Measurements from ENCODE around the gene TBC1D8B. TPM values are rescaled to one million over a fixed set of nuclear protein-coding genes. Genes with fewer than 3 reads are reported as not detected.
A peak's percentile ranks its signal among the peaks of the same experiment; 100 is the strongest.

The TBC1D8B gene
- total and polyA plus RNA-seq, 7 experiments from 2014 or later = 0.24 to 2.1 (median 0.58) TPM

- H3K4me3 Mint-ChIP-seq = no peak overlapping the region
- ChIA-PET CTCF (interaction anchor here (0.8 kb wide), 1 partner anchor 8 kb away, joined by 4 read pairs; no protein-coding TSS in a partner anchor), POLR2A (no interaction called here)
- no peaks in the 10 kb centered on the region for H3K36me3 Mint-ChIP-seq
- ATAC-seq (no peak), DNase-seq (no peak)
- no peak overlapping the region for H3K4me3 ChIP-seq (ENCODE audit: low read length)
- intact Hi-C loops (cut with micrococcal nuclease) = no loop called here
- no peak overlapping the region for H3K27ac Mint-ChIP-seq
- peaks cover 0 to 2% (median 0%) of the 10 kb centered on the region in 7 donors for H3K4me1 Mint-ChIP-seq
- peaks cover 0 to 4% (median 0%) of the 10 kb centered on the region in 5 donors for H3K27me3 Mint-ChIP-seq
- H3K36me3 ChIP-seq (ENCODE audit: control insufficient read depth in 2 of 3, insufficient read depth in 3 of 3, low read length in 3 of 3) = no peaks in the 10 kb centered on the region
- no peaks in the 10 kb centered on the region for H3K27me3 ChIP-seq (ENCODE audit: control insufficient read depth in 2 of 2, insufficient read depth in 2 of 2, low read length in 2 of 2)
- H3K9me3 ChIP-seq (ENCODE audit: control insufficient read depth in 2 of 3, low read length in 3 of 3) = no peaks in the 10 kb centered on the region
- no peaks in the 10 kb centered on the region for H3K4me1 ChIP-seq (ENCODE audit: control insufficient read depth in 2 of 2, insufficient read depth in 2 of 2, low read length in 2 of 2)
- no peaks in the 10 kb centered on the region for H3K9me3 Mint-ChIP-seq
- no peak overlapping the region for H3K27ac ChIP-seq (ENCODE audit: low read depth, low read length)
These were observed 103.9 kb downstream of the TBC1D8B start for GRCh38 chrX:106906361-106906760.

GRCh38 chrX:106912864-106913263 is 110.4 kb downstream of the TBC1D8B start:
- no peaks in the 10 kb centered on the region for H3K27me3 ChIP-seq (ENCODE audit: control insufficient read depth in 2 of 2, insufficient read depth in 2 of 2, low read length in 2 of 2)
- peaks cover 6 to 9% of the 10 kb centered on the region in 2 donors for H3K4me1 ChIP-seq (ENCODE audit: control insufficient read depth in 2 of 2, insufficient read depth in 2 of 2, low read length in 2 of 2)
- H3K36me3 Mint-ChIP-seq = no peaks in the 10 kb centered on the region
- no peak overlapping the region for H3K4me3 ChIP-seq (ENCODE audit: low read length)
- H3K27ac Mint-ChIP-seq = no peak overlapping the region
- ChIA-PET POLR2A (no interaction called here), CTCF (no interaction called here)
- intact Hi-C loops (cut with micrococcal nuclease) = no loop called here
- H3K36me3 ChIP-seq (ENCODE audit: control insufficient read depth in 2 of 3, insufficient read depth in 3 of 3, low read length in 3 of 3) = no peaks in the 10 kb centered on the region
- no peak overlapping the region for H3K27ac ChIP-seq (ENCODE audit: low read depth, low read length)
- H3K9me3 Mint-ChIP-seq = no peaks in the 10 kb centered on the region
- H3K4me1 Mint-ChIP-seq = peaks cover 0 to 17% (median 12%) of the 10 kb centered on the region in 7 donors
- H3K4me3 Mint-ChIP-seq = no peak overlapping the region
- DNase-seq (no peak), ATAC-seq (no peak)
- H3K9me3 ChIP-seq (ENCODE audit: control insufficient read depth in 2 of 3, low read length in 3 of 3) = no peaks in the 10 kb centered on the region
- peaks cover 0 to 15% (median 0%) of the 10 kb centered on the region in 5 donors for H3K27me3 Mint-ChIP-seq

DNA sequence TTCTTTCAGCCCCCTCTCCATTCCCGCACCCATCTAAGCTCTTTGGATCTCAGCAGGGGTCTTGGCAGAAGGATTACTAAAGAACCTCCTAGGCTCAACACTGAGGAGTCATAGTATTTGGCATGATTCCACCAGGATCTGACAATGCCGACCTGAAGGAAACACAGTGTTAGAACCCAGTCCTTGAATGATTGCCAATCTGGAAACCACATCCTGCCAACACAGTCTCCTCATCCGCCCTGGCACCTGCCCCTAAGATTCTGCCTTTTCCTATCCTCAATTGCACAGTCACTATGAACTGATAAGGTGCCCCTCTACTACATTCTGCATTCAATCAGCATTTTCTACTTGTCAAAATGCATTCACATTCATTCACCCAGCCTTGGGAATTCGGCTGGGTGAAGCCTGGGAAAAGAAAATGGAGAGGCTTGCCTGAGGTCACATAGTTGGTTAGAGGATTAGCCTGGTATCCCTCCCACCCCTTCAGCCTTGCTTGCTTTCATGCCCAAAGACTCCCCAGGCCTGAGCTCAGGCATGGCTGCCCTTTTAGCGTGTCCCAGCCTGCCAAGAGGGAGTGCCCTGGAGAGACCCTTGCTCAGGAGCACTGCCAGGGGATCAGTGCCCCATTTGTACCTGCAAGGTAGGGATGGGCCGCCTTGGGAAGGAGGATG is 115.5 kb downstream of the TBC1D8B start:
- H3K4me1 Mint-ChIP-seq = peaks cover 0 to 27% (median 19%) of the 10 kb centered on the region in 7 donors
- ATAC-seq = peak; percentile 38
- H3K9me3 Mint-ChIP-seq = no peaks in the 10 kb centered on the region
- Histone ChIP-seq H3K4me1 (ENCODE audit: control insufficient read depth in 2 of 2, insufficient read depth in 2 of 2, low read length in 2 of 2) (peaks cover 11 to 13% of the 10 kb centered on the region in 2 donors), H3K36me3 (ENCODE audit: control insufficient read depth in 2 of 3, insufficient read depth in 3 of 3, low read length in 3 of 3) (no peaks in the 10 kb centered on the region), H3K4me3 (ENCODE audit: low read length) (no peak overlapping the region), H3K27me3 (ENCODE audit: control insufficient read depth in 2 of 2, insufficient read depth in 2 of 2, low read length in 2 of 2) (no peaks in the 10 kb centered on the region), H3K9me3 (ENCODE audit: control insufficient read depth in 2 of 3, low read length in 3 of 3) (no peaks in the 10 kb centered on the region), H3K27ac (ENCODE audit: low read depth, low read length) (no peak overlapping the region)
- intact Hi-C loops (cut with micrococcal nuclease) = no loop called here
- ChIA-PET CTCF (interaction anchor here (2.0 kb wide), 1 partner anchor 19 kb away, joined by 5 read pairs; no protein-coding TSS in a partner anchor), POLR2A (no interaction called here)
- DNase-seq = peak in 7 of 9 donors; percentile 10 to 57 (median 42)
- H3K36me3 Mint-ChIP-seq = no peaks in the 10 kb centered on the region
- peak overlapping the region in 9 of 10 donors; percentile 3 to 73 (median 56) for H3K4me3 Mint-ChIP-seq
- H3K27ac Mint-ChIP-seq = peak overlapping the region in 5 of 9 donors; percentile 13 to 69 (median 19)
- H3K27me3 Mint-ChIP-seq = peaks cover 0 to 15% (median 0%) of the 10 kb centered on the region in 5 donors

DNA sequence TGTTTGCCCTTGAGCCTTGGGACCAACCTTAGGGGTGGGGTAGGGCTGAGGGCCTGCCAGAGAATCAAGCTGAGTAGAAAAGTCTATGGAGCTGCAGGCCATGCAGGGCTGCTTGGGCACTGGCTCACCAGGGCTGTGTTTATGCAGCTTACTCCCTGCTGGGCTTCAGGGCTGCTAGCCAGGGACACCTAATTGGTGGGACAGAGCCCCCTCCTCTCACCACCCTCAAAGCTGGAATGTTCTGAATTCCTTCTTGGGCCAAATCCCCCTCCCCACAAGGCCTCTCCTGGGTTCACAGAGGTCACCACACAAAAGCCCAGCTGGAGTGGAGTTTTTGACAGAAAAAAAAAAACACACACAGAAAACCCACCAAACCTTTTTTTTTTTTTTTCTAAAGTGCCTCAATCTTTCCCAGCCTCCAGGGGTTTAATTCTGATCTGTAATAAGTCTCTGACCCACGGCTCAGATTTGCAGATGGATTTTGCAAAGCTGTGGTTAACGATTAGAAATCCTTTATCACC is 117.5 kb downstream of the TBC1D8B start, which contains the start of gene CLDN2:
CLDN2 (plus strand) TSS at position 471 of the 521 bp plus-strand sequence. CDS start 7,827 bp downstream, outside the sequence.
- Mint-ChIP-seq H3K9me3 (no peaks in the 10 kb centered on the region), H3K4me1 (peaks cover 0 to 27% (median 19%) of the 10 kb centered on the region in 7 donors), H3K4me3 (no peak within 1 kb of the TSS), H3K36me3 (no peaks in the 10 kb centered on the region), H3K27ac (peak within 1 kb of the TSS in 1 of 9 donors; percentile 40), H3K27me3 (peaks cover 0 to 15% (median 0%) of the 10 kb centered on the region in 5 donors)
- H3K4me3 ChIP-seq (ENCODE audit: low read length) = no peak within 1 kb of the TSS
- ATAC-seq = no peak
- H3K27ac ChIP-seq (ENCODE audit: low read depth, low read length) = no peak within 1 kb of the TSS
- H3K27me3 ChIP-seq (ENCODE audit: control insufficient read depth in 2 of 2, insufficient read depth in 2 of 2, low read length in 2 of 2) = no peaks in the 10 kb centered on the region
- peaks cover 11 to 13% of the 10 kb centered on the region in 2 donors for H3K4me1 ChIP-seq (ENCODE audit: control insufficient read depth in 2 of 2, insufficient read depth in 2 of 2, low read length in 2 of 2)
- H3K36me3 ChIP-seq (ENCODE audit: control insufficient read depth in 2 of 3, insufficient read depth in 3 of 3, low read length in 3 of 3) = no peaks in the 10 kb centered on the region
- POLR2A ChIA-PET = no interaction called here
- no peak for DNase-seq
- CTCF ChIA-PET = no interaction called here
- H3K9me3 ChIP-seq (ENCODE audit: control insufficient read depth in 2 of 3, low read length in 3 of 3) = no peaks in the 10 kb centered on the region
- intact Hi-C loops (cut with micrococcal nuclease) = no loop called here

DNA sequence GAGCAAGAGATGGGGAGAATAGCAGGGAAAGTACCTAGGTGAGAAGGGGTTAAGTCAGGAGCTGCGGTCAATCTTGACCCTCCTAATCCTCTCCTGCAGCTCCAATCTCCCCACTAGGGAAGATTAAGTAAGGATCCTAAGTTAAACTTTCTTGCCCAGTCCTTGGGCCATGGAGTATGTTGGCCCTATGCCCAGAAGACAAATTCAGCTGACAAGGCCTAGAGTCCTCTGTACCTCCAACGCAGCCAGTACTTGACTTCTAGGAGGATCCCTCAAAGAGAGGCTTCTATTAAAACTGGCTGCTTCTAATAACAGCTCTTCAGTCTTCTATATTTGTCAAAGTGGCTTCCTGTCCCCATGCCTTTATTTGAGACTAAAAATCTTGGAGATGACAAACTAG is 119.2 kb downstream of the TBC1D8B start:
- Histone ChIP-seq H3K27me3 (ENCODE audit: control insufficient read depth in 2 of 2, insufficient read depth in 2 of 2, low read length in 2 of 2) (no peaks in the 10 kb centered on the region), H3K27ac (ENCODE audit: low read depth, low read length) (no peak overlapping the region), H3K9me3 (ENCODE audit: control insufficient read depth in 2 of 3, low read length in 3 of 3) (no peaks in the 10 kb centered on the region), H3K4me1 (ENCODE audit: control insufficient read depth in 2 of 2, insufficient read depth in 2 of 2, low read length in 2 of 2) (peaks cover 11 to 13% of the 10 kb centered on the region in 2 donors), H3K36me3 (ENCODE audit: control insufficient read depth in 2 of 3, insufficient read depth in 3 of 3, low read length in 3 of 3) (no peaks in the 10 kb centered on the region), H3K4me3 (ENCODE audit: low read length) (no peak overlapping the region)
- H3K27me3 Mint-ChIP-seq = peaks cover 0 to 7% (median 0%) of the 10 kb centered on the region in 5 donors
- CTCF ChIA-PET = no interaction called here
- POLR2A ChIA-PET = no interaction called here
- H3K4me3 Mint-ChIP-seq = no peak overlapping the region
- H3K4me1 Mint-ChIP-seq = peaks cover 0 to 22% (median 19%) of the 10 kb centered on the region in 7 donors
- H3K9me3 Mint-ChIP-seq = no peaks in the 10 kb centered on the region
- no peaks in the 10 kb centered on the region for H3K36me3 Mint-ChIP-seq
- no peak for DNase-seq
- no peak for ATAC-seq
- intact Hi-C loops (cut with micrococcal nuclease) = no loop called here
- H3K27ac Mint-ChIP-seq = no peak overlapping the region

Other genes starting within 250 kb of the TBC1D8B start
- 10 to 100 TPM in 4 of 5 experiments, 1 to 10 TPM in 1; 8.0 to 12.7 (median 12.0) TPM for gene RADX, start 190.7 kb upstream of the TBC1D8B start, total RNA-seq
- 1 to 10 TPM; 2.4 to 3.1 TPM for gene RADX, start 190.7 kb upstream of the TBC1D8B start, polyA plus RNA-seq
- not detected for gene RNF128, start 76.0 kb upstream of the TBC1D8B start, total RNA-seq
- not detected for gene RNF128, start 76.0 kb upstream of the TBC1D8B start, polyA plus RNA-seq
- gene RIPPLY1, start 100.7 kb downstream of the TBC1D8B start, total RNA-seq = not detected
- gene RIPPLY1, start 100.7 kb downstream of the TBC1D8B start, polyA plus RNA-seq = under 1 TPM in 1 of 2 donors, not detected in 1; 0.53 TPM
- gene CLDN2, start 117.7 kb downstream of the TBC1D8B start, total RNA-seq = not detected
- not detected for gene CLDN2, start 117.7 kb downstream of the TBC1D8B start, polyA plus RNA-seq
- gene MORC4, start 197.5 kb downstream of the TBC1D8B start, total RNA-seq = 10 to 100 TPM in 2 of 5 experiments, 1 to 10 TPM in 3; 5.9 to 12.7 (median 8.2) TPM
- gene MORC4, start 197.5 kb downstream of the TBC1D8B start, polyA plus RNA-seq = 1 to 10 TPM; 8.3 to 9.4 TPM

Measured in naive thymus-derived CD4-positive, alpha-beta T cell (primary cell).